Endothelial cell of umbilical vein (primary cell): ENCODE data around the gene RNPEPL1. TPM values are rescaled to one million over a fixed set of nuclear protein-coding genes. Genes with fewer than 3 reads are reported as not detected.
A peak's percentile ranks its signal among the peaks of the same experiment; 100 is the strongest.

Source experiments
- BruUV-seq: library from RNA; stranded (reverse); fragments of 400-500 nt; replicated peaks from 2 replicates; lab custom pipeline; 2021; lab: Mats Ljungman, UMichigan
- CTCF ChIA-PET: fragments of 300-600, 350-600 bp; sonication (Branson Sonifier 250); formaldehyde crosslinking; loops from one replicate; lab custom pipeline; 2021; ENCODE audit warnings: antibody characterized with exemption, inconsistent platforms; lab: Charles Lee
- POLR2A ChIA-PET: fragments of 300-600, 350-600 bp; sonication (Branson Sonifier 250); formaldehyde crosslinking; loops from one replicate; lab custom pipeline; 2021; ENCODE audit warnings: antibody characterized with exemption, inconsistent platforms; lab: Charles Lee
- DNase-seq: peaks from one replicate; pipeline ENCODE4 v3.0.0-alpha.2; 2011; ENCODE audit warnings: low read depth, low spot score
- FAIRE-seq: peaks from 2 replicates; lab custom pipeline; 2011; peaks lifted over from hg19 to GRCh38; lab: Jason Lieb, UNC
- H2AFZ ChIP-seq: 2 replicates; pipeline ENCODE4 v1.6.0; 2012; ENCODE audit warnings: low read depth, low read length, control low read depth, inconsistent platforms
- H3K27ac ChIP-seq: 2 replicates; pipeline ENCODE4 v1.5.1; 2011; ENCODE audit warnings: low read depth, mild to moderate bottlenecking, control low read depth, low read length, moderate library complexity; ENCODE audit not compliant: insufficient read depth
- H3K27me3 ChIP-seq, 2 experiments: 2 replicates each; pipeline versions ENCODE4 v1.6.0 to v1.6.1; 2011; ENCODE audit warnings: low read length in 2 of 2, mixed read lengths in 1 of 2; ENCODE audit not compliant: control insufficient read depth in 2 of 2, insufficient read depth in 2 of 2
- H3K36me3 ChIP-seq, 2 experiments: 2 replicates in 1 of 2; 3 replicates in 1 of 2; pipeline ENCODE4 v1.5.1; 2011; ENCODE audit warnings: low read length in 2 of 2, mild to moderate bottlenecking in 1 of 2, moderate library complexity in 1 of 2; ENCODE audit not compliant: control insufficient read depth in 2 of 2, insufficient read depth in 2 of 2; ENCODE audit errors: extremely low read depth in 1 of 2
- H3K4me1 ChIP-seq: 3 replicates; pipeline ENCODE4 v1.5.1; 2011; ENCODE audit warnings: mild to moderate bottlenecking, low read length; ENCODE audit not compliant: control insufficient read depth, insufficient read depth; ENCODE audit errors: extremely low read depth
- H3K4me2 ChIP-seq: 2 replicates; pipeline ENCODE4 v1.6.1; 2011; ENCODE audit warnings: low read length, control low read depth, mixed read lengths; ENCODE audit not compliant: insufficient read depth
- H3K4me3 ChIP-seq, 3 experiments: fragments of 200-600 bp in 1 of 3; sonication (generic), shearing (Covaris generic) in 1 of 3; replicated peaks in 1 of 3; 2 replicates each; pipeline ENCODE4 v1.5.1; 2011 to 2016; ENCODE audit warnings: control low read depth in 3 of 3, low read length in 3 of 3, mild to moderate bottlenecking in 2 of 3, inconsistent platforms in 1 of 3, low read depth in 1 of 3, moderate library complexity in 1 of 3; ENCODE audit not compliant: insufficient read depth in 1 of 3
- H3K79me2 ChIP-seq: 2 replicates; pipeline ENCODE4 v1.6.0; 2012; ENCODE audit warnings: low read length, inconsistent platforms; ENCODE audit not compliant: control insufficient read depth, insufficient read depth
- H3K9ac ChIP-seq: replicated peaks from 2 replicates; pipeline ENCODE3; 2011; ENCODE audit warnings: low read length, control low read depth; ENCODE audit not compliant: insufficient read depth; ENCODE audit errors: extremely low read depth
- H3K9me1 ChIP-seq: replicated peaks from 3 replicates; pipeline ENCODE4 v1.6.0; 2011; ENCODE audit warnings: mild to moderate bottlenecking, low read length; ENCODE audit not compliant: control insufficient read depth, insufficient read depth; ENCODE audit errors: extremely low read depth
- H3K9me3 ChIP-seq: replicated peaks from 2 replicates; pipeline ENCODE4 v1.5.1; 2012; ENCODE audit warnings: low read length, inconsistent platforms; ENCODE audit not compliant: control insufficient read depth, insufficient read depth
- H4K20me1 ChIP-seq: replicated peaks from 2 replicates; pipeline ENCODE3; 2011; ENCODE audit warnings: mild to moderate bottlenecking, low read length; ENCODE audit not compliant: control insufficient read depth, insufficient read depth; ENCODE audit errors: extremely low read depth
- EZH2 ChIP-seq: IDR thresholded peaks from 2 replicates; pipeline ENCODE4 v1.6.1; 2012; ENCODE audit warnings: borderline replicate concordance, low read depth, mild to moderate bottlenecking, moderate library complexity, low read length, inconsistent platforms; ENCODE audit not compliant: severe bottlenecking
- FOS ChIP-seq: IDR thresholded peaks from 2 replicates; pipeline ENCODE4 v1.6.1; 2011; ENCODE audit warnings: mild to moderate bottlenecking, low read length, moderate library complexity, borderline replicate concordance; ENCODE audit not compliant: insufficient read depth
- GATA2 ChIP-seq: IDR thresholded peaks from 2 replicates; pipeline ENCODE4 v1.7.0; 2011; ENCODE audit warnings: low read depth, mild to moderate bottlenecking, moderate library complexity, mixed read lengths, low read length; ENCODE audit not compliant: insufficient read length, insufficient read depth
- JUN ChIP-seq: IDR thresholded peaks from 2 replicates; pipeline ENCODE4 v1.6.1; 2011; ENCODE audit warnings: borderline replicate concordance, low read depth; ENCODE audit not compliant: insufficient read length, insufficient read depth
- MYC ChIP-seq: IDR thresholded peaks from one replicate; pipeline ENCODE4 v1.6.1; 2011; ENCODE audit warnings: mild to moderate bottlenecking, low read depth, low read length
- POLR2A ChIP-seq: IDR thresholded peaks from 2 replicates; pipeline ENCODE4 v1.6.1; 2012; ENCODE audit warnings: low read depth, mild to moderate bottlenecking, control low read depth, low read length
- POLR2AphosphoS5 ChIP-seq: IDR thresholded peaks from 2 replicates; pipeline ENCODE4 v1.6.1; 2012; ENCODE audit warnings: low read depth, mild to moderate bottlenecking, control low read depth, low read length, moderate library complexity; ENCODE audit not compliant: insufficient read depth
- dilution Hi-C: fragments of 300-500 bp; cut with MboI; formaldehyde crosslinking; loops from one replicate; pipeline ENCODE4 v1.15.0; 2019; ENCODE audit warnings: low sequenced_read_pairs; ENCODE audit not compliant: extremely low pct_ligation_motif_present
- intact Hi-C: fragments of 100-400 bp; cut with micrococcal nuclease; formaldehyde crosslinking; loops from one replicate; pipeline ENCODE4 v1.10.0; 2022
- polyA plus RNA-seq, 4 experiments: library from polyadenylated mRNA; depleted of rRNA in 3 of 4; stranded (reverse) in 3 of 4; unstranded in 1 of 4; fragments of >200 nt; gene quantifications; 2 replicates each; pipeline versions ENCODE4 v1.2.1 to v1.2.3, GENCODE V29; 2011 to 2012; ENCODE audit warnings: missing spikeins in 1 of 4
- total RNA-seq: library from RNA; stranded (reverse); gene quantifications from 2 replicates; pipeline ENCODE4 v1.2.3, GENCODE V29; 2021
- TF ChIP-seq, protein P1 (sequence below): IDR thresholded peaks from 2 replicates; pipeline ENCODE4 v1.6.1; 2011; ENCODE audit not compliant: insufficient read depth, insufficient read length
- TF ChIP-seq, protein P2 (sequence below), 2 donors: IDR thresholded peaks; 1 replicate in 1 of 2; 2 replicates in 1 of 2; pipeline ENCODE4 v1.5.1; 2011; ENCODE audit warnings: low read length in 2 of 2, mild to moderate bottlenecking in 2 of 2, moderate library complexity in 2 of 2, control low read depth in 1 of 2, inconsistent platforms in 1 of 2, low read depth in 1 of 2; ENCODE audit not compliant: insufficient read depth in 1 of 2; ENCODE audit errors: extremely low read depth in 1 of 2

The RNPEPL1 gene
- total and polyA plus RNA-seq, 2 donors (not counting 3 experiments of a cell fraction or from before 2014, with no cell fraction given) = 35.8 to 67.1 TPM

DNA sequence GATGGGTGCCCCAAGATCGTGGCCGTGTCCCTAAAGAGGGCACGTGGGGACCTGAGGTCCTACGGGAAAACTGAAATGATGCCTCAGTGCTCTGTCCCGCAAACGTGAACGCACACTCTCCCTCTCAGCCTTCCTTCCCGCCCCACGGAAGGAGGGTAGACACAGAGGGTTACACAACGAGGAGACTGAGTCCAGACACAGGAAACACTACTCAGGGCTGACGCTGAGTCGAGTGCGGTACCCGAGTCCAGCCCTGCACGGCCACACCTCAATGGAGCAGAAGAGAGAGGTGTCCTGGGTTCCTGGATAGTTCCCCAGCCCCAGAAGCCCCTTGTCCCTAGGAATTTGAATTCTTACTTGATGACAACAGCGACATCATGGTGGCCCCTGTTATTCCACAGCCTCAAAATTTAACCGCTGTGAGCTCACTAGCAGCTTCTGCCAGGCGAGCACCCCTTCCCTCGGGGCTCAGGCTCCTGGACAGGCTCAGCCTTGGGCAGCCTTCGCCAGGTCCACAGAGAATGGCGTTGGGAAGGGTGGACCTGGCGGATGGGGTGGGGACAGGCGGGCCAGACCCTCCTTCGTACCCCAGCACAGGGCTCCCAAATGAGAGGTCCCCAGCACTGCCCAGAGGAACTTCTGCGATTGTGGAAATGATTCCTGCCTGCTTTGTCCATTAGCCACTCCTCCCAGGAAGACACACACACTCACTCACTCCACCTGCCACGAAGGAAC, 980 bp upstream of the RNPEPL1 start:
- BruUV-seq = TSS peak; percentile 18
- CTCF ChIA-PET = interaction anchor here (1.5 to 3.2 kb wide), 5 partner anchors 10 to 53 kb away, joined by 5 to 47 read pairs (median 17); partner anchors contain the start of genes ANKMY1 and CAPN10
- Histone ChIP-seq H3K4me3 (peak overlapping the region in 2 of 3 experiments; percentile 34 to 71), H3K27me3 (no peaks in the 10 kb centered on the region), H4K20me1 (no peaks in the 10 kb centered on the region), H3K36me3 (no peaks in the 10 kb centered on the region), H3K9me1 (no peaks in the 10 kb centered on the region), H3K4me1 (peaks cover 33% of the 10 kb centered on the region), H3K27ac (peak overlapping the region; percentile 47), H3K9me3 (no peaks in the 10 kb centered on the region), H3K4me2 (peak overlapping the region; percentile 17), H3K9ac (no peak overlapping the region), H3K79me2 (peaks cover 20% of the 10 kb centered on the region), H2AFZ (no peak overlapping the region)
- TF ChIP-seq FOS (no peak), POLR2AphosphoS5 (no peak), EZH2 (no peak), JUN (no peak), POLR2A (no peak), MYC (no peak), GATA2 (no peak)
- TF ChIP-seq, protein P1, sequence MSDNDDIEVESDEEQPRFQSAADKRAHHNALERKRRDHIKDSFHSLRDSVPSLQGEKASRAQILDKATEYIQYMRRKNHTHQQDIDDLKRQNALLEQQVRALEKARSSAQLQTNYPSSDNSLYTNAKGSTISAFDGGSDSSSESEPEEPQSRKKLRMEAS = no peak
- TF ChIP-seq, protein P2, sequence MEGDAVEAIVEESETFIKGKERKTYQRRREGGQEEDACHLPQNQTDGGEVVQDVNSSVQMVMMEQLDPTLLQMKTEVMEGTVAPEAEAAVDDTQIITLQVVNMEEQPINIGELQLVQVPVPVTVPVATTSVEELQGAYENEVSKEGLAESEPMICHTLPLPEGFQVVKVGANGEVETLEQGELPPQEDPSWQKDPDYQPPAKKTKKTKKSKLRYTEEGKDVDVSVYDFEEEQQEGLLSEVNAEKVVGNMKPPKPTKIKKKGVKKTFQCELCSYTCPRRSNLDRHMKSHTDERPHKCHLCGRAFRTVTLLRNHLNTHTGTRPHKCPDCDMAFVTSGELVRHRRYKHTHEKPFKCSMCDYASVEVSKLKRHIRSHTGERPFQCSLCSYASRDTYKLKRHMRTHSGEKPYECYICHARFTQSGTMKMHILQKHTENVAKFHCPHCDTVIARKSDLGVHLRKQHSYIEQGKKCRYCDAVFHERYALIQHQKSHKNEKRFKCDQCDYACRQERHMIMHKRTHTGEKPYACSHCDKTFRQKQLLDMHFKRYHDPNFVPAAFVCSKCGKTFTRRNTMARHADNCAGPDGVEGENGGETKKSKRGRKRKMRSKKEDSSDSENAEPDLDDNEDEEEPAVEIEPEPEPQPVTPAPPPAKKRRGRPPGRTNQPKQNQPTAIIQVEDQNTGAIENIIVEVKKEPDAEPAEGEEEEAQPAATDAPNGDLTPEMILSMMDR (IDR thresholded peaks at IDR 0.05; ENCODE audit: extremely low read depth in 1 of 2, insufficient read depth in 1 of 2, low read depth in 1 of 2, low read length in 2 of 2) = no peak
- dilution Hi-C loops = no loop called here
- DNase-seq = peak; percentile 16
- POLR2A ChIA-PET = interaction anchor here (0.6 to 1.2 kb wide), 2 partner anchors 19 to 1145 kb away, joined by 3 to 8 read pairs; partner anchors contain the start of gene CAPN10
- peak; percentile 62 for FAIRE-seq
- intact Hi-C loops = loop anchor here (5.0 to 10.0 kb wide), 3 partner anchors 130 to 650 kb away; partner anchors contain the start of genes GPC1 and SNED1
